B cell (primary cell): ENCODE measurements around the gene USP33. TPM values are rescaled to one million over a fixed set of nuclear protein-coding genes. Genes with fewer than 3 reads are reported as not detected.

ENCODE experiments used
- ATAC-seq: fragments of 200-7000 bp; cut with Tn5 transposase; one replicate; pipeline ENCODE4 v1.10.0; 2021; ENCODE audit warnings: low read depth, mild to moderate bottlenecking, moderate number of reproducible peaks, moderate library complexity
- CTCF ChIA-PET: fragments of 350-600 bp; sonication (Branson Sonifier 250); formaldehyde crosslinking; loops from one replicate; lab custom pipeline; 2021; ENCODE audit warnings: antibody characterized with exemption, inconsistent platforms; lab: Charles Lee
- POLR2A ChIA-PET: fragments of 350-600 bp; sonication (Branson Sonifier 250); formaldehyde crosslinking; loops from one replicate; lab custom pipeline; 2021; ENCODE audit warnings: antibody characterized with exemption; lab: Charles Lee
- DNase-seq: peaks from one replicate; pipeline ENCODE4 v3.0.0; 2013
- H2AFZ ChIP-seq: 2 replicates; pipeline ENCODE4 v1.6.1; 2012; ENCODE audit warnings: mild to moderate bottlenecking, low read depth, low read length; ENCODE audit not compliant: insufficient read depth, poor library complexity, severe bottlenecking
- H3K27ac ChIP-seq, 2 donors: 1 replicate in 1 of 2; 2 replicates in 1 of 2; pipeline ENCODE4 v1.5.1; 2012 to 2013; ENCODE audit warnings: low read length in 2 of 2, mild to moderate bottlenecking in 2 of 2, moderate library complexity in 1 of 2
- H3K27me3 ChIP-seq, 4 experiments: fragments of 200-600 bp in 1 of 4; sonication (generic) in 1 of 4; replicated peaks in 1 of 4; 1 replicate in 2 of 4; 2 replicates in 2 of 4; pipeline versions ENCODE4 v1.6.1 to v1.7.0; 2013 to 2016; ENCODE audit warnings: low read length in 3 of 4, mild to moderate bottlenecking in 2 of 4, mixed read lengths in 1 of 4, moderate library complexity in 1 of 4; ENCODE audit not compliant: insufficient read depth in 4 of 4, control insufficient read depth in 3 of 4; ENCODE audit errors: control extremely low read depth in 1 of 4
- H3K36me3 ChIP-seq, 2 experiments: replicated peaks in 1 of 2; 1 replicate in 1 of 2; 2 replicates in 1 of 2; pipeline versions ENCODE4 v1.6.1 to v1.7.1; 2013; ENCODE audit warnings: low read length in 1 of 2; ENCODE audit not compliant: insufficient read depth in 2 of 2, control insufficient read depth in 1 of 2; ENCODE audit errors: control extremely low read depth in 1 of 2, extremely low read depth in 1 of 2
- H3K4me1 ChIP-seq, 2 donors: fragments of 200-600 bp in 1 of 2; sonication (generic) in 1 of 2; 1 replicate in 1 of 2; 2 replicates in 1 of 2; pipeline versions ENCODE4 v1.5.1 to v1.6.1; 2013 to 2017; ENCODE audit warnings: low read length in 2 of 2; ENCODE audit not compliant: control insufficient read depth in 2 of 2, insufficient read depth in 2 of 2
- H3K4me2 ChIP-seq: replicated peaks from 2 replicates; pipeline ENCODE3; 2012; ENCODE audit warnings: mild to moderate bottlenecking, low read depth, low read length; ENCODE audit not compliant: poor library complexity, severe bottlenecking
- H3K4me3 ChIP-seq, 5 experiments: fragments of 200-600 bp in 1 of 5; sonication (generic) in 1 of 5; 1 replicate in 3 of 5; 2 replicates in 2 of 5; pipeline versions ENCODE4 v1.5.1 to v1.7.0; 2011 to 2016; ENCODE audit warnings: low read length in 4 of 5, mild to moderate bottlenecking in 4 of 5, low read depth in 2 of 5, control low read depth in 1 of 5, moderate library complexity in 1 of 5; ENCODE audit not compliant: insufficient read depth in 1 of 5; ENCODE audit errors: control extremely low read depth in 1 of 5, extremely low read depth in 1 of 5
- H3K79me2 ChIP-seq: fragments of 200-600 bp; sonication (generic); one replicate; pipeline ENCODE4 v1.6.0; 2016; ENCODE audit warnings: low read length; ENCODE audit not compliant: control insufficient read depth, insufficient read depth
- H3K9ac ChIP-seq: fragments of 200-600 bp; sonication (generic); 2 replicates; pipeline ENCODE4 v1.6.1; 2017; ENCODE audit warnings: mild to moderate bottlenecking, low read length, moderate library complexity
- H3K9me3 ChIP-seq, 3 donors: one replicate each; pipeline versions ENCODE4 v1.6.1 to v1.7.1; 2013; ENCODE audit warnings: low read length in 2 of 3; ENCODE audit not compliant: control insufficient read depth in 2 of 3, insufficient read depth in 1 of 3; ENCODE audit errors: control extremely low read depth in 1 of 3
- H4K20me1 ChIP-seq: 2 replicates; pipeline ENCODE4 v1.6.0; 2012; ENCODE audit warnings: mild to moderate bottlenecking, low read length; ENCODE audit not compliant: insufficient read depth, control insufficient read depth, poor library complexity, severe bottlenecking
- H3K27ac Mint-ChIP-seq: one replicate; pipeline ENCODE4 v1.8.0; 2021; ENCODE audit warnings: mixed read lengths
- H3K27me3 Mint-ChIP-seq: one replicate; pipeline ENCODE4 v1.8.0; 2021; ENCODE audit warnings: mixed read lengths
- H3K4me1 Mint-ChIP-seq: one replicate; pipeline ENCODE4 v1.8.0; 2021; ENCODE audit warnings: mixed read lengths
- H3K4me3 Mint-ChIP-seq: one replicate; pipeline ENCODE4 v1.8.0; 2021; ENCODE audit warnings: mixed read lengths
- H3K9me3 Mint-ChIP-seq: one replicate; pipeline ENCODE4 v1.8.0; 2022; ENCODE audit warnings: mixed read lengths; ENCODE audit not compliant: insufficient read depth
- CTCF ChIP-seq: fragments of 200-600 bp; IDR thresholded peaks from one replicate; pipeline ENCODE4 v1.8.0; 2022; ENCODE audit warnings: antibody characterized with exemption, mild to moderate bottlenecking
- EZH2 ChIP-seq: IDR thresholded peaks from 2 replicates; pipeline ENCODE4 v1.6.1; 2012; ENCODE audit warnings: borderline replicate concordance, low read depth, mild to moderate bottlenecking, moderate library complexity, low read length; ENCODE audit not compliant: insufficient read depth, poor library complexity, severe bottlenecking
- WGBS: methylation state at CpG from one replicate; pipeline ENCODE4 v1.1.5; 2013; ENCODE audit warnings: missing lambda C conversion rate; ENCODE audit not compliant: insufficient coverage; 5-methylcytosine and 5-hydroxymethylcytosine counted together
- intact Hi-C: fragments of 100-400 bp; cut with micrococcal nuclease; formaldehyde crosslinking; loops from one replicate; pipeline ENCODE4 v1.10.0; 2022
- polyA plus RNA-seq: library from polyadenylated mRNA; depleted of rRNA; stranded (reverse); fragments of >200 nt; gene quantifications from 2 replicates; pipeline ENCODE4 v1.2.3, GENCODE V29; 2012
- total RNA-seq, 2 donors: library from RNA; stranded (reverse); fragments of 120-200 nt in 1 of 2; gene quantifications; 1 replicate in 1 of 2; 2 replicates in 1 of 2; pipeline versions ENCODE4 v1.2.3 to v1.2.4, GENCODE V29; 2013 to 2022

USP33 gene
- total and polyA plus RNA-seq, 2 donors (not counting 1 experiment from before 2014, with no cell fraction given), result 24.8 to 83.4 TPM

- H3K9me3 Mint-ChIP-seq, result no peaks in the 10 kb centered on the region
- H3K36me3 ChIP-seq, result peaks cover 8 to 68% of the 10 kb centered on the region in 2 experiments
- DNase-seq, result no peak
- no peaks in the 10 kb centered on the region for H3K4me1 Mint-ChIP-seq
- no peaks in the 10 kb centered on the region for H3K9me3 ChIP-seq
- intact Hi-C loops, result no loop called here
- H3K27me3 Mint-ChIP-seq, result no peaks in the 10 kb centered on the region
- H3K4me1 ChIP-seq, result no peaks in the 10 kb centered on the region
- no peaks in the 10 kb centered on the region for H3K27me3 ChIP-seq
- no peak for ATAC-seq
- H3K9ac ChIP-seq, result no peak overlapping the region
- H3K4me3 ChIP-seq, result no peak overlapping the region
- POLR2A ChIA-PET, result no interaction called here
- H3K27ac ChIP-seq, result no peak overlapping the region
- CTCF ChIA-PET, result no interaction called here
- H2AFZ ChIP-seq, result no peak overlapping the region
- no peak overlapping the region for H3K27ac Mint-ChIP-seq
- no peak overlapping the region for H3K4me2 ChIP-seq
- H3K79me2 ChIP-seq, result no peaks in the 10 kb centered on the region
- H3K4me3 Mint-ChIP-seq, result no peak overlapping the region
- WGBS, result 100% methylated on average over 4 of the region's 4 CpGs
- TF ChIP-seq EZH2 (no peak), CTCF (no peak)
- H4K20me1 ChIP-seq, result no peaks in the 10 kb centered on the region
Observed at GRCh38 chr1:77716065-77716464, 43.6 kb downstream of the USP33 start.

GRCh38 chr1:77709727-77710126, 49.9 kb downstream of the USP33 start:
- H3K79me2 ChIP-seq, result no peaks in the 10 kb centered on the region
- TF ChIP-seq EZH2 (no peak), CTCF (no peak)
- H3K4me1 ChIP-seq, result no peaks in the 10 kb centered on the region
- no peak overlapping the region for H3K27ac ChIP-seq
- H3K36me3 ChIP-seq, result peaks cover 17 to 66% of the 10 kb centered on the region in 2 experiments
- no peaks in the 10 kb centered on the region for H3K27me3 ChIP-seq
- H4K20me1 ChIP-seq, result no peaks in the 10 kb centered on the region
- Mint-ChIP-seq H3K9me3 (no peaks in the 10 kb centered on the region), H3K4me3 (no peak overlapping the region), H3K4me1 (no peaks in the 10 kb centered on the region), H3K27me3 (no peaks in the 10 kb centered on the region), H3K27ac (no peak overlapping the region)
- ChIA-PET CTCF (no interaction called here), POLR2A (no interaction called here)
- H3K4me3 ChIP-seq, result no peak overlapping the region
- no peak for ATAC-seq
- H3K9me3 ChIP-seq, result no peaks in the 10 kb centered on the region
- H3K9ac ChIP-seq, result no peak overlapping the region
- intact Hi-C loops, result no loop called here
- no peak overlapping the region for H3K4me2 ChIP-seq
- no peak overlapping the region for H2AFZ ChIP-seq
- no peak for DNase-seq
- WGBS, result 98% methylated on average over 3 of the region's 3 CpGs
